ENCODE data around the gene DIDO1. TPM values are rescaled to one million over a fixed set of nuclear protein-coding genes. Genes with fewer than 3 reads are reported as not detected.

Gene DIDO1
- polyA plus RNA-seq, 1 of the 3 experiments (the other 2 are of a cell fraction): 14.7 TPM

GRCh38 chr20:62942456-62942855, 16.2 kb upstream of the DIDO1 start:
- H3K9ac ChIP-seq: no peak overlapping the region
- H3K27me3 ChIP-seq (ENCODE audit: insufficient read depth): no peaks in the 10 kb centered on the region
- peaks cover 64% of the 10 kb centered on the region for H3K79me2 ChIP-seq (ENCODE audit: insufficient read depth)
- H3F3A ChIP-seq (replicated peaks; ENCODE audit: insufficient read depth): peaks cover 5% of the 10 kb centered on the region
- no peaks in the 10 kb centered on the region for H3K9me3 ChIP-seq
- CTCF ChIA-PET: interaction anchor here (1.4 to 1.6 kb wide), 2 partner anchors 16 to 67 kb away, joined by 3 to 4 read pairs; partner anchors contain the start of gene DIDO1
- H2AFZ ChIP-seq (ENCODE audit: low read depth): no peak overlapping the region
- no peak overlapping the region for H3K27ac ChIP-seq (ENCODE audit: low read depth in 2 of 2, low read length in 1 of 2)
- H3K4me2 ChIP-seq: no peak overlapping the region
- H3K4me3 ChIP-seq (ENCODE audit: low read depth in 2 of 2, low read length in 1 of 2): no peak overlapping the region
- DNase-seq: no peak
- no peak for TF ChIP-seq RFX5 (IDR thresholded peaks at IDR 0.05; ENCODE audit: low read length)
- TF ChIP-seq POLR2AphosphoS5 (IDR thresholded peaks at IDR 0.05; ENCODE audit: low read depth, low read length): no peak
- H3K4me1 ChIP-seq (ENCODE audit: control insufficient read depth in 1 of 2, insufficient read depth in 2 of 2, low read depth in 1 of 2, low read length in 1 of 2): peaks cover 0 to 21% of the 10 kb centered on the region in 2 experiments; a peak in 3 of 4 replicates
- H4K20me1 ChIP-seq (ENCODE audit: insufficient read depth): peaks cover 34% of the 10 kb centered on the region
- H3K36me3 ChIP-seq (replicated peaks in 1 of 2; ENCODE audit: control insufficient read depth in 1 of 2, insufficient read depth in 2 of 2, low read length in 1 of 2): peaks cover 49 to 50% of the 10 kb centered on the region in 2 experiments
- POLR2A ChIA-PET: no interaction called here
- WGBS (ENCODE audit: low lambda C conversion rate): no CpG with 5 or more reads among the region's 2 CpGs
- H3K9me2 ChIP-seq: no peaks in the 10 kb centered on the region

DNA sequence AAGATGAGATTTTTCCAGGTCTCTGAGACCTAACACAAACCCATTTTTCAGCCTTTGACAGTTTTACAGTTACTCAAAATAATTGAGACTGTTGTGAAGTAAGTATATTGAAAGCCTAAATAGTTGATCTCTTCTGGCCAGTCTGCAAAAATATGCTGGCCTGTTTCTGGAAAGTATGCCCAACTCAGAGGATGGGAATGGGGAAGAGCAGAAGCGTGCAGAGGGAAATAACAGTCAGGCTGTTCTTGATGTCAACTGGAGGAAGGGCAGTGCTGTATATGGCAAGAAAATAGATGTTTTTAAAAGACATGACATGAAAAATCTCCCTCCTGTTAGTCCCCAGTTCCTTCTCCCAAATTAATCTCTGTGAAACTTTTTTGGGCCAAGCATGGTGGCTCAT, 15.5 kb upstream of the DIDO1 start:
- Histone ChIP-seq H3K4me1 (ENCODE audit: control insufficient read depth in 1 of 2, insufficient read depth in 2 of 2, low read depth in 1 of 2, low read length in 1 of 2) (peaks cover 0 to 14% of the 10 kb centered on the region in 2 experiments; a peak in 3 of 4 replicates), H3K27me3 (ENCODE audit: insufficient read depth) (no peaks in the 10 kb centered on the region), H3K79me2 (ENCODE audit: insufficient read depth) (peaks cover 70% of the 10 kb centered on the region), H3K9me2 (no peaks in the 10 kb centered on the region), H3K9me3 (no peaks in the 10 kb centered on the region), H3K4me3 (ENCODE audit: low read depth in 2 of 2, low read length in 1 of 2) (no peak overlapping the region), H3K36me3 (replicated peaks in 1 of 2; ENCODE audit: control insufficient read depth in 1 of 2, insufficient read depth in 2 of 2, low read length in 1 of 2) (peaks cover 43 to 46% of the 10 kb centered on the region in 2 experiments), H2AFZ (ENCODE audit: low read depth) (no peak overlapping the region), H3K9ac (no peak overlapping the region), H4K20me1 (ENCODE audit: insufficient read depth) (peaks cover 34% of the 10 kb centered on the region), H3K27ac (ENCODE audit: low read depth in 2 of 2, low read length in 1 of 2) (no peak overlapping the region), H3K4me2 (no peak overlapping the region), H3F3A (replicated peaks; ENCODE audit: insufficient read depth) (peaks cover 11% of the 10 kb centered on the region)
- 88% methylated on average over 1 of the region's 1 CpG for WGBS (ENCODE audit: low lambda C conversion rate)
- ChIA-PET POLR2A (no interaction called here), CTCF (interaction anchor here (1.4 kb wide), 1 partner anchor 16 kb away, joined by 3 read pairs; the partner anchor contains the start of gene DIDO1)
- TF ChIP-seq, protein P1, sequence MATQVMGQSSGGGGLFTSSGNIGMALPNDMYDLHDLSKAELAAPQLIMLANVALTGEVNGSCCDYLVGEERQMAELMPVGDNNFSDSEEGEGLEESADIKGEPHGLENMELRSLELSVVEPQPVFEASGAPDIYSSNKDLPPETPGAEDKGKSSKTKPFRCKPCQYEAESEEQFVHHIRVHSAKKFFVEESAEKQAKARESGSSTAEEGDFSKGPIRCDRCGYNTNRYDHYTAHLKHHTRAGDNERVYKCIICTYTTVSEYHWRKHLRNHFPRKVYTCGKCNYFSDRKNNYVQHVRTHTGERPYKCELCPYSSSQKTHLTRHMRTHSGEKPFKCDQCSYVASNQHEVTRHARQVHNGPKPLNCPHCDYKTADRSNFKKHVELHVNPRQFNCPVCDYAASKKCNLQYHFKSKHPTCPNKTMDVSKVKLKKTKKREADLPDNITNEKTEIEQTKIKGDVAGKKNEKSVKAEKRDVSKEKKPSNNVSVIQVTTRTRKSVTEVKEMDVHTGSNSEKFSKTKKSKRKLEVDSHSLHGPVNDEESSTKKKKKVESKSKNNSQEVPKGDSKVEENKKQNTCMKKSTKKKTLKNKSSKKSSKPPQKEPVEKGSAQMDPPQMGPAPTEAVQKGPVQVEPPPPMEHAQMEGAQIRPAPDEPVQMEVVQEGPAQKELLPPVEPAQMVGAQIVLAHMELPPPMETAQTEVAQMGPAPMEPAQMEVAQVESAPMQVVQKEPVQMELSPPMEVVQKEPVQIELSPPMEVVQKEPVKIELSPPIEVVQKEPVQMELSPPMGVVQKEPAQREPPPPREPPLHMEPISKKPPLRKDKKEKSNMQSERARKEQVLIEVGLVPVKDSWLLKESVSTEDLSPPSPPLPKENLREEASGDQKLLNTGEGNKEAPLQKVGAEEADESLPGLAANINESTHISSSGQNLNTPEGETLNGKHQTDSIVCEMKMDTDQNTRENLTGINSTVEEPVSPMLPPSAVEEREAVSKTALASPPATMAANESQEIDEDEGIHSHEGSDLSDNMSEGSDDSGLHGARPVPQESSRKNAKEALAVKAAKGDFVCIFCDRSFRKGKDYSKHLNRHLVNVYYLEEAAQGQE (IDR thresholded peaks at IDR 0.05; ENCODE audit: low read depth, low read length): no peak
- TF ChIP-seq, protein P2, sequence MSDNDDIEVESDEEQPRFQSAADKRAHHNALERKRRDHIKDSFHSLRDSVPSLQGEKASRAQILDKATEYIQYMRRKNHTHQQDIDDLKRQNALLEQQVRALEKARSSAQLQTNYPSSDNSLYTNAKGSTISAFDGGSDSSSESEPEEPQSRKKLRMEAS (IDR thresholded peaks at IDR 0.05; ENCODE audit: low read depth): no peak
- TF ChIP-seq RXRA (IDR thresholded peaks at IDR 0.05; ENCODE audit: borderline replicate concordance, low read depth): no peak
- no peak for DNase-seq

GRCh38 chr20:62940875-62941274, 14.6 kb upstream of the DIDO1 start:
- Histone ChIP-seq H3K27ac (ENCODE audit: low read depth in 2 of 2, low read length in 1 of 2) (no peak overlapping the region), H3K79me2 (ENCODE audit: insufficient read depth) (peaks cover 79% of the 10 kb centered on the region), H3K36me3 (replicated peaks in 1 of 2; ENCODE audit: control insufficient read depth in 1 of 2, insufficient read depth in 2 of 2, low read length in 1 of 2) (peaks cover 34 to 41% of the 10 kb centered on the region in 2 experiments), H3K4me1 (ENCODE audit: control insufficient read depth in 1 of 2, insufficient read depth in 2 of 2, low read depth in 1 of 2, low read length in 1 of 2) (peaks cover 5 to 12% of the 10 kb centered on the region in 2 experiments), H4K20me1 (ENCODE audit: insufficient read depth) (peaks cover 35% of the 10 kb centered on the region), H3K9me3 (no peaks in the 10 kb centered on the region), H3K9ac (no peak overlapping the region), H2AFZ (ENCODE audit: low read depth) (no peak overlapping the region), H3K27me3 (ENCODE audit: insufficient read depth) (no peaks in the 10 kb centered on the region), H3K4me2 (no peak overlapping the region), H3F3A (replicated peaks; ENCODE audit: insufficient read depth) (peaks cover 12% of the 10 kb centered on the region), H3K9me2 (no peaks in the 10 kb centered on the region), H3K4me3 (ENCODE audit: low read depth in 2 of 2, low read length in 1 of 2) (no peak overlapping the region)
- ChIA-PET CTCF (interaction anchor here (1.4 kb wide), 1 partner anchor 15 kb away, joined by 3 read pairs; the partner anchor contains the start of gene DIDO1), POLR2A (no interaction called here)
- no peak for DNase-seq
- WGBS (ENCODE audit: low lambda C conversion rate): 87% methylated on average over 8 of the region's 8 CpGs
- TF ChIP-seq, protein P3, sequence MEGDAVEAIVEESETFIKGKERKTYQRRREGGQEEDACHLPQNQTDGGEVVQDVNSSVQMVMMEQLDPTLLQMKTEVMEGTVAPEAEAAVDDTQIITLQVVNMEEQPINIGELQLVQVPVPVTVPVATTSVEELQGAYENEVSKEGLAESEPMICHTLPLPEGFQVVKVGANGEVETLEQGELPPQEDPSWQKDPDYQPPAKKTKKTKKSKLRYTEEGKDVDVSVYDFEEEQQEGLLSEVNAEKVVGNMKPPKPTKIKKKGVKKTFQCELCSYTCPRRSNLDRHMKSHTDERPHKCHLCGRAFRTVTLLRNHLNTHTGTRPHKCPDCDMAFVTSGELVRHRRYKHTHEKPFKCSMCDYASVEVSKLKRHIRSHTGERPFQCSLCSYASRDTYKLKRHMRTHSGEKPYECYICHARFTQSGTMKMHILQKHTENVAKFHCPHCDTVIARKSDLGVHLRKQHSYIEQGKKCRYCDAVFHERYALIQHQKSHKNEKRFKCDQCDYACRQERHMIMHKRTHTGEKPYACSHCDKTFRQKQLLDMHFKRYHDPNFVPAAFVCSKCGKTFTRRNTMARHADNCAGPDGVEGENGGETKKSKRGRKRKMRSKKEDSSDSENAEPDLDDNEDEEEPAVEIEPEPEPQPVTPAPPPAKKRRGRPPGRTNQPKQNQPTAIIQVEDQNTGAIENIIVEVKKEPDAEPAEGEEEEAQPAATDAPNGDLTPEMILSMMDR (IDR thresholded peaks at IDR 0.05): no peak
- TF ChIP-seq MEF2A (IDR thresholded peaks at IDR 0.05; ENCODE audit: borderline replicate concordance, low read depth) (no peak), ZBTB33 (IDR thresholded peaks at IDR 0.05; ENCODE audit: borderline replicate concordance, low read depth) (no peak), FOXM1 (IDR thresholded peaks at IDR 0.05; ENCODE audit: low read depth) (no peak)
